Muscle of leg (tissue), 11 donors: ENCODE measurements around the gene AP3D1. TPM values are rescaled to one million over a fixed set of nuclear protein-coding genes. Genes with fewer than 3 reads are reported as not detected.
"Not testable (repeated sequence)": the region's sequence is repeated elsewhere in the genome, so short reads cannot be mapped to it uniquely, and the experiment has no call there.

Source experiments
- DNase-seq: peaks from one replicate; pipeline ENCODE4 v3.0.0; 2013
- H3K27ac ChIP-seq: one replicate; pipeline ENCODE4 v1.5.1; 2013; ENCODE audit warnings: mild to moderate bottlenecking, low read length, control low read depth
- H3K27me3 ChIP-seq: one replicate; pipeline ENCODE4 v1.6.1; 2013; ENCODE audit warnings: low read length; ENCODE audit not compliant: control insufficient read depth, insufficient read depth
- H3K36me3 ChIP-seq: one replicate; pipeline ENCODE4 v1.6.1; 2013; ENCODE audit warnings: low read length; ENCODE audit not compliant: control insufficient read depth, insufficient read depth
- H3K4me1 ChIP-seq: one replicate; pipeline ENCODE4 v1.6.1; 2013; ENCODE audit warnings: low read length; ENCODE audit not compliant: control insufficient read depth, insufficient read depth
- H3K4me3 ChIP-seq: one replicate; pipeline ENCODE4 v1.5.1; 2013; ENCODE audit warnings: low read length, control low read depth
- H3K9me3 ChIP-seq: replicated peaks from 2 replicates; pipeline ENCODE4 v1.6.1; 2013; ENCODE audit warnings: low read depth, low read length; ENCODE audit not compliant: control insufficient read depth
- WGBS: methylation state at CpG from one replicate; pipeline ENCODE4 v1.1.5; 2013; ENCODE audit warnings: missing lambda C conversion rate; ENCODE audit not compliant: insufficient coverage; 5-methylcytosine and 5-hydroxymethylcytosine counted together
- polyA plus RNA-seq, 8 donors: library from polyadenylated mRNA; unstranded; fragments of 120-200 nt; gene quantifications; one replicate each; pipeline versions ENCODE4 v1.2.1 to v1.2.3, GENCODE V29; 2013; ENCODE audit warnings: inconsistent platforms in 1 of 8, low replicate concordance in 1 of 8; ENCODE audit not compliant: insufficient read length in 8 of 8, insufficient read depth in 1 of 8
- total RNA-seq: library from RNA; stranded (reverse); fragments of 120-200 nt; gene quantifications from one replicate; pipeline ENCODE4 v1.2.4, GENCODE V29; 2013

AP3D1 gene
- total and polyA plus RNA-seq, 9 donors: 34.5 to 82.8 (median 70.9) TPM

DNA sequence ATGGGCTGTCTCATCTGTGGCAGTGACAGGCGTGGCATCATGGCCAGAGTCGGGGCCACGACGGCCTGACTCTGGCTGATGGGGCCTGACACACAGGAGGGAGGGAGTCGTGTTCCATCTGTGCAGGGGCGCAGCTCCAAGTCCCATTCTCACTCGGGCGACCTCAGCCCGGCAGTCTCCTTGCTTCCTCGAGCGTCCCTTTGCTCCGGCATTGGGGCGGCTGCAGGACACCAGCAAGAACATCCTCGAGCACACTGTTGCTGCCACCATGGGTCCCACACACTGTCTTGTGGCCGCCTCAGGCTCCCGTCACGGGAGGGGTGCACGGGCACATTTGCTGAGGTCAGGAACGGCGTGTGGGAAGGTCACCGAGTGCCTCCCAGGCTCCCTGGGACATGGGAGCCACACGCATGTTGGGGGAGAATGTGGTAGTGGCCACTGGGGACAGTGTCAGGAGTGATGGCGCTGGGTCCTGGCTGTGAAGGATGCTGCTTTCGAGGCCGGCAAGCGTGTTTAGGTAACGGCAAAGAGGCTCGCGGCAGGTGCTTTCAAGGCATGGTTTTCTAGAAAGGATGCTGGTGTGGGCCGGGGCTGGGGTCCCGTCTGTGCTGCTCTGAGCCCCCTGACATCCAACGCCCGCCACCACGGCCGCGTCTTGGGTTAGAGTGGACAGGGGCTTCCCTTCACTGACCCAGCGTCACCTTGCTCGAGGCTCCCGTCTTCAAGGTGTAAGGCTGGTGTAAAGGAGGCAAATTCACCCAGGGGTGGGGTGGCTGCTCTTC, 51.2 kb downstream of the AP3D1 start:
- no peaks in the 10 kb centered on the region for H3K27me3 ChIP-seq
- no peak overlapping the region for H3K27ac ChIP-seq
- H3K4me3 ChIP-seq: no peak overlapping the region
- peaks cover 18% of the 10 kb centered on the region for H3K4me1 ChIP-seq
- 78% methylated on average over 36 of the region's 39 CpGs for WGBS
- H3K9me3 ChIP-seq: no peaks in the 10 kb centered on the region
- DNase-seq: no peak
- peaks cover 55% of the 10 kb centered on the region for H3K36me3 ChIP-seq

DNA sequence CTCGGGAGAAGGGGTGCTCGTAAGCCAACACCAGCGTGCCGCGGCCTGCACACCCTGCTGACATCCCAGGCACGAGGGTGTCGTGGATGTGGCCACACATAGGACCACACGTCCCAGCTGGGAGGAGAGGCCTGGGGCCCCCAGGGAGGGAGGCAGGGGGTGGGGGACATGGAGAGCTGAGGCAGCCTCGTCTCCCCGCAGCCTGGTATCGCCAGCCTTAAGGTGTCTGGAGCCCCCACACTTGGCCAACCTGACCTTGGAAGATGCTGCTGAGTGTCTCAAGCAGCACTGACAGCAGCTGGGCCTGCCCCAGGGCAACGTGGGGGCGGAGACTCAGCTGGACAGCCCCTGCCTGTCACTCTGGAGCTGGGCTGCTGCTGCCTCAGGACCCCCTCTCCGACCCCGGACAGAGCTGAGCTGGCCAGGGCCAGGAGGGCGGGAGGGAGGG, 52.3 kb downstream of the AP3D1 start:
- DNase-seq: no peak
- no peak overlapping the region for H3K27ac ChIP-seq
- no peak overlapping the region for H3K4me3 ChIP-seq
- peaks cover 26% of the 10 kb centered on the region for H3K4me1 ChIP-seq
- WGBS: 66% methylated on average over 13 of the region's 16 CpGs
- no peaks in the 10 kb centered on the region for H3K27me3 ChIP-seq
- H3K36me3 ChIP-seq: peaks cover 49% of the 10 kb centered on the region
- H3K9me3 ChIP-seq: no peaks in the 10 kb centered on the region

DNA sequence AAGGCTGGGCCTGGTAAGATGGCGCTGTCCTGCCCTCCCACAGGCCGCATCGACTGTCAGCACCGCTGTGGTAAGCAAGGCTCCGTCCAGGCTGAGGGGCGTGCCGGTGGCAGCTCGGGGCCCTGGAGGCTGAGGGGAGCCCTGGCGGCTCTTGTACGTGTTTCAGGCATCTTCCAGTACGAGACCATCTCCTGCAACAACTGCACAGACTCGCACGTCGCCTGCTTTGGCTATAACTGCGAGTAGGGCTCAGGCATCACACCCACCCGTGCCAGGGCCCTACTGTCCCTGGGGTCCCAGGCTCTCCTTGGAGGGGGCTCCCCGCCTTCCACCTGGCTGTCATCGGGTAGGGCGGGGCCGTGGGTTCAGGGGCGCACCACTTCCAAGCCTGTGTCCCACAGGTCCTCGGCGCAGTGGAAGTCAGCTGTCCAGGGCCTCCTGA, 53.5 kb downstream of the AP3D1 start:
- Histone ChIP-seq H3K4me3 (no peak overlapping the region), H3K4me1 (peaks cover 26% of the 10 kb centered on the region), H3K9me3 (no peaks in the 10 kb centered on the region), H3K27me3 (no peaks in the 10 kb centered on the region), H3K27ac (no peak overlapping the region), H3K36me3 (peaks cover 46% of the 10 kb centered on the region)
- DNase-seq: peak; percentile 30
- WGBS: 66% methylated on average over 23 of the region's 23 CpGs

DNA sequence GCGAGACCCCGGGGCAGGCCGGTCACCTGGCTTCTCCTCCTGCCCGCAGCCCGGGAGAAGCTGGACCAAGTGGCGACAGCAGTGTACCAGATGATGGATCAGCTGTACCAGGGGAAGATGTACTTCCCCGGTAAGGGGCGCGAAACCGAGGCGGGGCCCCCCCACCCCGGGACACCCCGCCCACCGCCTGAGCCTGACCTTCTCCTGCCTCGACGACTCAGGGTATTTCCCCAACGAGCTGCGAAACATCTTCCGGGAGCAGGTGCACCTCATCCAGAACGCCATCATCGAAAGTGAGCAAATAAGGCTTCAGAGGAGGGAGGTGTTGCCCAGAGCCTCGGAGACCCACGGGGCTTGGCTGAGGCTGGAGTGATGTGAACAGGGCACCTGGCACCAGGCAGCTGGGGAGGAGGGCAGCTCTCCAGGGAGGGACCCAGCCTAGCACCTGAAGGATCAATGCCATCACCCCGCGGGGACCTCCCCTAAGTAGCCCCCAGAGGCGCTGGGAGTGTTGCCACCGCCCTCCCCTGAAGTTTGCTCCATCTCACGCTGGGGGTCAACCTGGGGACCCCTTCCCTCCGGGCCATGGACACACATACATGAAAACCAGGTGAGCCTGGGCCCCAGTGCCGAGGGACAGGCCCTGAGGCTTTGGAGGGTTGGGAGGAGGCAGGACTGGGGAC, 54.0 kb downstream of the AP3D1 start:
- DNase-seq: peak; percentile 38
- peak overlapping the region; percentile 45 for H3K4me3 ChIP-seq
- H3K27ac ChIP-seq: peak overlapping the region; percentile 74
- no peaks in the 10 kb centered on the region for H3K9me3 ChIP-seq
- H3K4me1 ChIP-seq: peaks cover 26% of the 10 kb centered on the region
- H3K27me3 ChIP-seq: no peaks in the 10 kb centered on the region
- peaks cover 48% of the 10 kb centered on the region for H3K36me3 ChIP-seq
- WGBS: 19% methylated on average over 24 of the region's 30 CpGs

DNA sequence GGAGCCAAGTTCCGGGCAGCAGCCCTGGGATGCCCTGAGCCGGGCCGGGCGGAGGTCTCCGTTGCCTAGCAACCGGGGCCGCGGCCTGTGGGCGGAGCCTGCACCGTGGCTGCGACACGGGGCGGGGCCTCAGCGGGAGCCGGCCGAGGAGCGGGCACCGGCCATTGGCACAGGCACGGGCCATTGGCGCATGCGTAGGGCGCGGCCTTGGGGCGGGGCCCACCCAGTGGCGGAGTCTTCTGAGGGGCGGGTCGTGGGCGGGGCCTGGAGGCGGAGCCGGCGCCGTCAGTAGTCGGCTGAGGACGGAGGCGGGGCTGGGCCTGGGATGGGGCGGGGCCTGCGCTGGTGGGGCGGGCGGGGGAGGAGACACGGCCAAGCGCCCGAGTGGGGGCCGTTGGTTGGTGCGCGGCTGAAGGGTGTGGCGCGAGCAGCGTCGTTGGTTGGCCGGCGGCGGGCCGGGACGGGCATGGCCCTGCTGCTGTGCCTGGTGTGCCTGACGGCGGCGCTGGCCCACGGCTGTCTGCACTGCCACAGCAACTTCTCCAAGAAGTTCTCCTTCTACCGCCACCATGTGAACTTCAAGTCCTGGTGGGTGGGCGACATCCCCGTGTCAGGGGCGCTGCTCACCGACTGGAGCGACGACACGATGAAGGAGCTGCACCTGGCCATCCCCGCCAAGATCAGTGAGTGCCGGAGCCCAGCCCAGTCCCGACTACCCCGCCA, 54.7 kb downstream of the AP3D1 start, which contains the start of gene IZUMO4:
Gene IZUMO4 (plus strand): TSS at position 436 of the 723 bp plus-strand sequence. CDS start 31 bp downstream, at position 467.
- peak; percentile 98 for DNase-seq
- Histone ChIP-seq H3K4me3 (peak within 1 kb of the TSS; percentile 78), H3K36me3 (peaks cover 45% of the 10 kb centered on the region), H3K27ac (peak within 1 kb of the TSS; percentile 92), H3K9me3 (no peaks in the 10 kb centered on the region), H3K4me1 (peaks cover 26% of the 10 kb centered on the region), H3K27me3 (no peaks in the 10 kb centered on the region)
- WGBS: under 1% methylated on average over 57 of the region's 70 CpGs

DNA sequence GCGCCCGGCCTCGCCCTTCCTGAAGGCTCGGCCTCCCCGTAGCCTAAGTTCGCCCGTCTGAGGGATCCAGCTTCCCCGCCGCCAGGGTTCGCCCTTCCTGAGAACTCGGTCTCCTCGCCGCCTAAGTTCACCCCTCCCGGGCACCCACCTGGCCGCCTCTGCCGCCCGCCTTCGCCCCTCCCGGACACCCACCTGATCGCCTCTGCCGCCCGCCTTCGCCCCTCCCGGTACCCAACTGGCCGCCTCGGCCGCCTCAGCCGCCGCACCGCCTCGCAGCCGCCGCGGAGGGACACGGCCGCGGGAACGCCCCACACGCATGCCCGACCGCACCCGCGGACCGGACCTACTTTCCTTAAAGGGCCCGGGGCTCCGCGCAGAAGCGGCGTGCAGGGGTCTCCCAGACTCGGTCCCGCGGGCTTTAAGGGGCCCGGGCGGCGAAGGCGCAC, 55.3 kb downstream of the AP3D1 start, which contains the start of gene MOB3A:
Gene MOB3A (minus strand): TSS at position 293 of the 446 bp plus-strand sequence. CDS start 17,766 bp downstream, outside the sequence.
- peak within 1 kb of the TSS; percentile 92 for H3K27ac ChIP-seq
- peaks cover 28% of the 10 kb centered on the region for H3K4me1 ChIP-seq
- H3K9me3 ChIP-seq: no peaks in the 10 kb centered on the region
- peak within 1 kb of the TSS; percentile 78 for H3K4me3 ChIP-seq
- peaks cover 40% of the 10 kb centered on the region for H3K36me3 ChIP-seq
- H3K27me3 ChIP-seq: no peaks in the 10 kb centered on the region
- WGBS: under 1% methylated on average over 56 of the region's 56 CpGs
- peak; percentile 97 for DNase-seq

DNA sequence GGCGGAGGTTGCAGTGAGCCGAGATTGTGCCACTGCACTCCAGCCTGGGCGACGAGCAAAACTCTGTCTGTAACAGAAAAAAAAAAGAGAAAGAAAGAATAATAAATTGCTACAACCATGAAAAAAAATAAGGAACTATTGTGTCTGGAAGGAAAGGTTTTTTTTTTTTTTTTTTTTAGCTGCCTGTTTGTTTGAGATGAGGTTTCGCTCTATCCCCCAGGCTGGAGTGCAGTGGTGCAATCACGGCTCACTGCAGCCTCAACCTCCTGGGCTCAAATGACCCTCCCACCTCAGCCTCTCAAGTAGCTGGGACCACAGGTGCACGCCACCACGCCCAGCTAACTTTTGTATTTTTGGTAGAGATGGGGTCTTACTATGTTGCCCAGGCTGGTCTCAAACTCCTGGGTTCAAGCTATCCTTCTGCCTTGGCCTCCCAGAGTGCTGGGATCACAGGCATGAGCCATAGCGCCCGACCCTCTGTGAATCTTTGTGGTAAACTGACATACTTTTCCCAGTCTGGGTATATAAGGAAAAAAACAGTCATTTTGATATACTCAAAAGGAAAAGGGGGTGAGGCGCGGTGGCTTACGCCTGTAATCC, 59.3 kb downstream of the AP3D1 start:
- H3K27me3 ChIP-seq, H3K4me3 ChIP-seq, H3K27ac ChIP-seq, H3K9me3 ChIP-seq, DNase-seq: not testable (repeated sequence)
- Histone ChIP-seq H3K36me3 (peaks cover 23% of the 10 kb centered on the region), H3K4me1 (peaks cover 38% of the 10 kb centered on the region)
- no CpG with 5 or more reads among the region's 13 CpGs for WGBS

DNA sequence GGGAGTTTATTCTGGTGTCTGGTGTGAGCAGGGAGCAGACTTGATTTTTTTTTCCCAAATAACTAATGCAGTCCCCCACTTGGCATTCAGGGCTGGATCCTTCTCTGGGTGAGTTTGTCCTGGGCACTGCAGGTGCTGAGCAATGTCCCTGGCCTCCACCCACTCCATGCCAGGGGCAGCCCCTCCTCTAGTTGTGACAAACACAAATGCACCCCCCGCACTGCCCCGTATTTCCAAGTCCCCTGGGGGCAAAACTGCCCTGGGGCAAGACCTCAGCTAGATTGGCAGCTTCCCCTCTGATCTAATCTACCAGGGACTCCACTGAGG, 61.7 kb downstream of the AP3D1 start:
- Histone ChIP-seq H3K4me1 (peaks cover 29% of the 10 kb centered on the region), H3K4me3 (no peak overlapping the region), H3K36me3 (peaks cover 34% of the 10 kb centered on the region), H3K9me3 (no peaks in the 10 kb centered on the region), H3K27ac (peak overlapping the region; percentile 9), H3K27me3 (no peaks in the 10 kb centered on the region)
- WGBS: 35% methylated on average over 2 of the region's 2 CpGs
- no peak for DNase-seq

DNA sequence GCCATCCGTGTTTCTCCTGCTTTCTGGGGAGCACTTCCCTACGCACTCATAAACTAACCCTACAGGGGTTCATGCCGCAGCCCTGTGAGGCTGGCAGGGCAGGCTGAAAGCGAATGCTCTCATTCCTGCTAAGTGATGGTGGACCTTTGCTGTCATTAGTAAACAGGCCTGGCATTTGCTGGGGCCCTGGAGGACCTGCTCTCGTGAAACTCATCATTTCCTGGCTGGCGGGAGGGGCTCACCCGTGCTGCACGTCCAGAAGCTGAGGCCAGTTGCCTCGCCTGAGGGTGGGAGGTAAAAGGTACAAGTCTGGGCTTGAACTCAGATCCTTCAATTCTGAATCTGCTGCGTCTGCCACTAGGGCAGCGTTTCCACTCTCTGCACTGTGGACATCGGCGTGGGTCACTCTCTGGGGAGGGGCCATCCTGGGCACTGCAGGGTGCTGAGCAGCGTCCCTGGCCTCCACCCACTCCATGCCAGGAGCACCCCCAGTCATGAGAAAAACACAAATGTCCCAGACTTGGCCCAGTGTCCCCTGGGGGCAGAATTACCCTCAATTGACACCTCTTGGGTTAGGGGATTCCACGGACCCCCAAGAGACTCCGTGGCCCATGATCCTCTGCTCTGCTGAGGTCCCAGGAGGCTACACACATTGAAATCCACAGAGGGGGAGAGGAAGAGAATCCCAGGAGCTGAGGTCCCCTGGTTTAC, 62.2 kb downstream of the AP3D1 start:
- Histone ChIP-seq H3K9me3 (no peaks in the 10 kb centered on the region), H3K4me3 (no peak overlapping the region), H3K4me1 (peaks cover 24% of the 10 kb centered on the region), H3K27ac (peak overlapping the region; percentile 9), H3K27me3 (no peaks in the 10 kb centered on the region), H3K36me3 (peaks cover 31% of the 10 kb centered on the region)
- WGBS: 67% methylated on average over 9 of the region's 16 CpGs
- no peak for DNase-seq
